CD8-positive, alpha-beta memory T cell (primary cell): ENCODE measurements around the gene CMSS1. TPM values are rescaled to one million over a fixed set of nuclear protein-coding genes. Genes with fewer than 3 reads are reported as not detected.

Experiments used
- CTCF ChIA-PET: fragments of 350-600 bp; sonication (Branson Sonifier 250); formaldehyde crosslinking; loops from one replicate; lab custom pipeline; 2021; ENCODE audit warnings: antibody characterized with exemption; lab: Charles Lee
- POLR2A ChIA-PET: fragments of 350-600 bp; sonication (Branson Sonifier 250); formaldehyde crosslinking; loops from one replicate; lab custom pipeline; 2021; ENCODE audit warnings: antibody characterized with exemption; lab: Charles Lee
- DNase-seq, 5 donors: peaks; one replicate each; pipeline versions ENCODE4 v3.0.0 to v3.0.0-alpha.2; 2020 to 2022; ENCODE audit warnings: mixed read lengths in 1 of 5
- H3K27ac ChIP-seq: one replicate; pipeline ENCODE4 v1.7.0; 2013; ENCODE audit warnings: low read depth, mild to moderate bottlenecking, low read length, moderate library complexity
- H3K27me3 ChIP-seq: 2 replicates; pipeline ENCODE4 v1.7.0; 2013; ENCODE audit warnings: low read length, mild to moderate bottlenecking; ENCODE audit not compliant: insufficient read depth, poor library complexity, severe bottlenecking
- H3K36me3 ChIP-seq: 2 replicates; pipeline ENCODE4 v1.7.0; 2013; ENCODE audit warnings: mild to moderate bottlenecking, low read length, moderate library complexity; ENCODE audit not compliant: insufficient read depth
- H3K4me1 ChIP-seq: 2 replicates; pipeline ENCODE4 v1.7.0; 2013; ENCODE audit warnings: mild to moderate bottlenecking, low read length, moderate library complexity; ENCODE audit not compliant: insufficient read depth
- H3K4me3 ChIP-seq: 2 replicates; pipeline ENCODE4 v1.7.0; 2013; ENCODE audit warnings: mild to moderate bottlenecking, low read length
- H3K9me3 ChIP-seq: 2 replicates; pipeline ENCODE4 v1.7.0; 2013; ENCODE audit warnings: mild to moderate bottlenecking, low read length
- H3K27ac Mint-ChIP-seq, 8 donors: one replicate each; pipeline ENCODE4 v1.8.0; 2020 to 2021; ENCODE audit warnings: mixed read lengths in 8 of 8, mild to moderate bottlenecking in 6 of 8, inconsistent platforms in 3 of 8, moderate library complexity in 3 of 8
- H3K27me3 Mint-ChIP-seq, 2 donors: one replicate each; pipeline ENCODE4 v1.8.0; 2020 to 2021; ENCODE audit warnings: mixed read lengths in 2 of 2, mild to moderate bottlenecking in 1 of 2, moderate library complexity in 1 of 2
- H3K36me3 Mint-ChIP-seq, 3 donors: one replicate each; pipeline ENCODE4 v1.8.0; 2020 to 2021; ENCODE audit warnings: mixed read lengths in 3 of 3, inconsistent platforms in 1 of 3, mild to moderate bottlenecking in 1 of 3
- H3K4me1 Mint-ChIP-seq, 3 donors: one replicate each; pipeline ENCODE4 v1.8.0; 2020 to 2021; ENCODE audit warnings: mixed read lengths in 3 of 3, inconsistent platforms in 1 of 3, mild to moderate bottlenecking in 1 of 3
- H3K4me3 Mint-ChIP-seq, 7 donors: one replicate each; pipeline ENCODE4 v1.8.0; 2020 to 2021; ENCODE audit warnings: mixed read lengths in 7 of 7, mild to moderate bottlenecking in 6 of 7, moderate library complexity in 4 of 7, inconsistent platforms in 2 of 7
- H3K9me3 Mint-ChIP-seq, 5 donors: one replicate each; pipeline ENCODE4 v1.8.0; 2020 to 2022; ENCODE audit warnings: mixed read lengths in 5 of 5, mild to moderate bottlenecking in 3 of 5, moderate library complexity in 2 of 5, inconsistent platforms in 1 of 5
- polyA plus RNA-seq: library from polyadenylated mRNA; unstranded; fragments of 300-500 nt; fragmentation: Illumina TruSeq; gene quantifications from one replicate; pipeline ENCODE4 v1.2.3, GENCODE V29; 2021
- total RNA-seq, 2 experiments: library from RNA; stranded (reverse); gene quantifications; one replicate each; pipeline ENCODE4 v1.2.3, GENCODE V29; 2021

Gene CMSS1
- total and polyA plus RNA-seq, 3 experiments from 2014 or later = 16.8 to 143 (median 140) TPM

- Mint-ChIP-seq H3K27ac (no peak overlapping the region), H3K4me1 (peaks cover 0 to 10% (median 5%) of the 10 kb centered on the region in 3 donors), H3K27me3 (no peaks in the 10 kb centered on the region), H3K4me3 (no peak overlapping the region), H3K36me3 (no peaks in the 10 kb centered on the region), H3K9me3 (no peaks in the 10 kb centered on the region)
- POLR2A ChIA-PET = no interaction called here
- Histone ChIP-seq H3K4me3 (no peak overlapping the region), H3K27me3 (no peaks in the 10 kb centered on the region), H3K4me1 (no peaks in the 10 kb centered on the region), H3K9me3 (no peaks in the 10 kb centered on the region), H3K27ac (no peak overlapping the region), H3K36me3 (no peaks in the 10 kb centered on the region)
- DNase-seq = no peak
- CTCF ChIA-PET = no interaction called here
Measured at GRCh38 chr3:99941211-99941610, 123.5 kb downstream of the CMSS1 start.

- H3K36me3 ChIP-seq = no peaks in the 10 kb centered on the region
- no peaks in the 10 kb centered on the region for H3K27me3 ChIP-seq
- ChIA-PET CTCF (no interaction called here), POLR2A (no interaction called here)
- Mint-ChIP-seq H3K9me3 (no peaks in the 10 kb centered on the region), H3K27ac (peak overlapping the region in 1 of 8 donors; percentile 1), H3K4me1 (no peaks in the 10 kb centered on the region), H3K27me3 (no peaks in the 10 kb centered on the region), H3K36me3 (no peaks in the 10 kb centered on the region), H3K4me3 (no peak overlapping the region)
- H3K9me3 ChIP-seq = no peaks in the 10 kb centered on the region
- no peak overlapping the region for H3K4me3 ChIP-seq
- DNase-seq = no peak
- no peak overlapping the region for H3K27ac ChIP-seq
- H3K4me1 ChIP-seq = no peaks in the 10 kb centered on the region
Measured at GRCh38 chr3:99943931-99944761, 126.5 kb downstream of the CMSS1 start.

GRCh38 chr3:99945328-99945995, 127.8 kb downstream of the CMSS1 start:
- no peak overlapping the region for H3K27ac Mint-ChIP-seq
- ChIA-PET CTCF (no interaction called here), POLR2A (no interaction called here)
- no peaks in the 10 kb centered on the region for H3K9me3 ChIP-seq
- H3K27ac ChIP-seq = no peak overlapping the region
- no peaks in the 10 kb centered on the region for H3K9me3 Mint-ChIP-seq
- H3K36me3 ChIP-seq = no peaks in the 10 kb centered on the region
- no peaks in the 10 kb centered on the region for H3K36me3 Mint-ChIP-seq
- H3K27me3 Mint-ChIP-seq = no peaks in the 10 kb centered on the region
- no peaks in the 10 kb centered on the region for H3K4me1 Mint-ChIP-seq
- H3K4me3 ChIP-seq = no peak overlapping the region
- H3K4me1 ChIP-seq = no peaks in the 10 kb centered on the region
- DNase-seq = no peak
- no peak overlapping the region for H3K4me3 Mint-ChIP-seq
- H3K27me3 ChIP-seq = no peaks in the 10 kb centered on the region

GRCh38 chr3:99947356-99947755, 129.7 kb downstream of the CMSS1 start:
- Histone ChIP-seq H3K27me3 (no peaks in the 10 kb centered on the region), H3K9me3 (no peaks in the 10 kb centered on the region), H3K36me3 (no peaks in the 10 kb centered on the region), H3K4me1 (no peaks in the 10 kb centered on the region), H3K27ac (no peak overlapping the region), H3K4me3 (no peak overlapping the region)
- Mint-ChIP-seq H3K4me3 (no peak overlapping the region), H3K27me3 (no peaks in the 10 kb centered on the region), H3K4me1 (no peaks in the 10 kb centered on the region), H3K27ac (no peak overlapping the region), H3K36me3 (no peaks in the 10 kb centered on the region), H3K9me3 (no peaks in the 10 kb centered on the region)
- CTCF ChIA-PET = interaction anchor here (0.6 kb wide), 1 partner anchor 11 kb away, joined by 3 read pairs; no protein-coding TSS in a partner anchor
- POLR2A ChIA-PET = no interaction called here
- no peak for DNase-seq

GRCh38 chr3:99948467-99949089, 130.9 kb downstream of the CMSS1 start:
- H3K36me3 ChIP-seq = no peaks in the 10 kb centered on the region
- H3K27me3 ChIP-seq = no peaks in the 10 kb centered on the region
- DNase-seq = no peak
- CTCF ChIA-PET = no interaction called here
- Mint-ChIP-seq H3K27ac (peak overlapping the region in 1 of 8 donors; percentile 57), H3K4me3 (no peak overlapping the region), H3K36me3 (no peaks in the 10 kb centered on the region), H3K9me3 (no peaks in the 10 kb centered on the region), H3K27me3 (no peaks in the 10 kb centered on the region), H3K4me1 (no peaks in the 10 kb centered on the region)
- POLR2A ChIA-PET = no interaction called here
- H3K4me1 ChIP-seq = no peaks in the 10 kb centered on the region
- no peak overlapping the region for H3K4me3 ChIP-seq
- H3K27ac ChIP-seq = no peak overlapping the region
- H3K9me3 ChIP-seq = no peaks in the 10 kb centered on the region

- no peaks in the 10 kb centered on the region for H3K36me3 ChIP-seq
- no peak overlapping the region for H3K4me3 ChIP-seq
- POLR2A ChIA-PET = no interaction called here
- no peak for DNase-seq
- H3K9me3 ChIP-seq = no peaks in the 10 kb centered on the region
- CTCF ChIA-PET = no interaction called here
- H3K27ac ChIP-seq = no peak overlapping the region
- Mint-ChIP-seq H3K9me3 (no peaks in the 10 kb centered on the region), H3K36me3 (no peaks in the 10 kb centered on the region), H3K4me3 (no peak overlapping the region), H3K4me1 (no peaks in the 10 kb centered on the region), H3K27me3 (no peaks in the 10 kb centered on the region), H3K27ac (no peak overlapping the region)
- no peaks in the 10 kb centered on the region for H3K4me1 ChIP-seq
- no peaks in the 10 kb centered on the region for H3K27me3 ChIP-seq
Measured at GRCh38 chr3:99949956-99950670, 132.5 kb downstream of the CMSS1 start.

- H3K4me3 Mint-ChIP-seq = no peak overlapping the region
- H3K27me3 Mint-ChIP-seq = no peaks in the 10 kb centered on the region
- Histone ChIP-seq H3K27me3 (no peaks in the 10 kb centered on the region), H3K27ac (no peak overlapping the region), H3K4me1 (no peaks in the 10 kb centered on the region), H3K4me3 (no peak overlapping the region), H3K36me3 (no peaks in the 10 kb centered on the region), H3K9me3 (no peaks in the 10 kb centered on the region)
- no peaks in the 10 kb centered on the region for H3K36me3 Mint-ChIP-seq
- CTCF ChIA-PET = no interaction called here
- H3K27ac Mint-ChIP-seq = peak overlapping the region in 1 of 8 donors; percentile 16
- no peaks in the 10 kb centered on the region for H3K4me1 Mint-ChIP-seq
- no peaks in the 10 kb centered on the region for H3K9me3 Mint-ChIP-seq
- POLR2A ChIA-PET = no interaction called here
- DNase-seq = no peak
Measured at GRCh38 chr3:99950921-99951320, 133.3 kb downstream of the CMSS1 start.
